NCI-H187 treated with DMSO at 0.1 percent for 48 hours (cell line): ENCODE data around the gene DTX1.

Experiments used
- DNase-seq: peaks from one replicate; lab custom pipeline; 2025; lab: John Stamatoyannopoulos, UW

DTX1 gene

DNA sequence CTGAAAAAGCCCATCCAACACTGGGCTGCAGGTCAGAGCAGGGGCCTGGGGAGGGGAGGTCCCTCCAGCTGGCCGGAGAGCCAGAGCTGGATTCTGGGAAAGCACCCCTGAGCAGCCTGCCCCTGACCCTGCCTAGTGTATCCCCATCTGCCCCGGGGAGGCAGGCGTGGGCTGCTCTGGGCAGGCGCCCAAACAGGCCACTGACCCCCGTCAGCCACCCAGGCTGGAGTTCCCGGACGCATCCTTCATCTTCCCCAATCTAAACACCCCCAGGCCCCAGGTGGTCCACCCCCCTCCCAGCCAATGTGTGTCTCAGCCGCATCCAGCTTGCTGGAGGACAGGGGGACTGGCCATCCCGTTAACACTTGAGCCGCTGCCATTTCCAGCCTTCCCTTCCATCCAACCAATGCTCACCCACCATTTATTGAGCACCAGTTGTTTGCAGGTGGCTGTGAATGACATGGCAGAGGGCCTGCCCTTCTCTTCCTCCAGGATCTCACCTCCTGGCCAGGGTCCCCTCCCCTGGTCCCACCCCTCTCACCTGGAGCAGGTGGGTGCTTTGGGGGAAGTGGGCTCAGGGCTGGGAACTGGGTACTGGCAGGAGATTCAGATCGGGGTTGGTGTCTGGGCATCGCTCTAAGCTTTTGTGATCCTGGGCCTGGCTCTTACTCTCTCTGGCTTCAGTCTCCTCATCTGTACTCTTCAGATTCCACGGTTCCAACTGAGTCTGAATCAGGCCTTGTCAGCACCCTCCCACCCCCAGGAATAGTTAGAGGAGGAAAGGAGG is 743 bp upstream of the DTX1 start:
- no peak for DNase-seq

DNA sequence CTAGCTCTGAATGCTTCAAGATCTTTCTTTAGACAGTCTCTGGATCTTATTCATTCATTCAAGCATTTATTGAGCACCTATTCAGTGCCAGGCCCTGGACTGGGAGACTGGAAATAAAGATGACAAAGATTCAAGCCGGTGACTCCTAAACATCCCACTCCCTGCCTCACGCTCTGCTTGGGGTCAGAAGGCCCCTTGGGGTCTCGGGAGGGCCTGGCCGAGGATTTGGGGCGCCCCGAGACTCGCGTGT is 224 bp upstream of the DTX1 start:
- DNase-seq, result no peak

GRCh38 chr12:113057565-113058485 is 1.3 kb downstream of the DTX1 start:
- DNase-seq, result no peak

GRCh38 chr12:113058553-113058952 is 2.0 kb downstream of the DTX1 start:
- DNase-seq, result no peak

DNA sequence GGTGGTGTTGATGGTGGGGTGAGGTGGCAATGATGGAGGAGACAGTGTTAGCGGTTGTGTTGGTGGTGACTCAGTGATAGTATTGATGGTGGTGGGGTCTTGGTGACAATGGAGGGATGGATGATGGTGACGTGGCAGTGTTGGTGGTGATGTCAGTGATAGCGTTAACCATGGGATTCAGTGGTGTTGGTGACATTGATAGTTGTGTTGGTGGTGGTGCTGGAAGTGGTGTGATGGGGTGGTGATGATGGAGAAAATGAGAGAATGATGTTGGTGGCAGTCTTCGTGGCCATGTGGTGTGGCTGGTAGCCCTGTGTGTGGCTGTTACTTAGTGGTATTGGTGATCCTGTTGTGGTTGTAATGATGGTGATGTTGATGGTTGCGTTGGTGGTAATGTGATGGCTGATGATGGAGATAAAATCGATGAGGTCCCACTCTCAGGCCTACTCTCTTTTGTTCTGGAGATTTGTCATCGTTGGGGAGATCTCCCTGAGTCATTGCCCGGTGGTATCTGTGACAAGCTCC is 2.6 kb downstream of the DTX1 start:
- no peak for DNase-seq

GRCh38 chr12:113060336-113060960 is 3.9 kb downstream of the DTX1 start:
- no peak for DNase-seq

DNA sequence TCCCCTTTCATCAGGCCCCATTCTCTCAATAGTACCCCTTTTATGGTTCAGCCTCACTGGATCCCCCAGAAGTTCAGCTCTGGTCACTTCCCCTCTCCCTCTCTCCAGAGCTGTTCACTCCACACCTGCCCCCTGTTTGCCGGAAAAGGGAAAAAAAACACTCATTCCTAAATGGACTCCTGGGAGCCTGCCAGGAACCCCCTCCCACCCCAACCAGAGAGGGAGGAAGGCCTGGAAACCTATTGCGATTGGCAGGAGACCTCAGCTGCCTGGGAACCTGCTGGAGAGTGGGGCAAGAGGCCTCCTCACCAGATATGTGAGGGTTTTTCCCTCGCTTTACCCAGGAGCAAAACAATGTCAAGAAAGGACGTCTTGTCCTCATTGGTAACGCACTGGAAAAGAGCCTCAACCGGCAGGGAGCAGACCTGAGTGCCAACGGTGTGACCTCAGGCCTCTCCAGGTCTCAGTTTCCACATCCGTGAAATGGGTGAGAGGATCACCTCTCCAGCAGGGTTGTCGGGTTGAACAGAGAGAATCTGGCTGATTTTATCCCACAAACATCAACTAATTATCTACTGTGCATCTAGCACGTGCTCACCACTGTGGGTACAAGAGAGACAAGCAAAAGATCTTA is 4.6 kb downstream of the DTX1 start:
- no peak for DNase-seq

DNA sequence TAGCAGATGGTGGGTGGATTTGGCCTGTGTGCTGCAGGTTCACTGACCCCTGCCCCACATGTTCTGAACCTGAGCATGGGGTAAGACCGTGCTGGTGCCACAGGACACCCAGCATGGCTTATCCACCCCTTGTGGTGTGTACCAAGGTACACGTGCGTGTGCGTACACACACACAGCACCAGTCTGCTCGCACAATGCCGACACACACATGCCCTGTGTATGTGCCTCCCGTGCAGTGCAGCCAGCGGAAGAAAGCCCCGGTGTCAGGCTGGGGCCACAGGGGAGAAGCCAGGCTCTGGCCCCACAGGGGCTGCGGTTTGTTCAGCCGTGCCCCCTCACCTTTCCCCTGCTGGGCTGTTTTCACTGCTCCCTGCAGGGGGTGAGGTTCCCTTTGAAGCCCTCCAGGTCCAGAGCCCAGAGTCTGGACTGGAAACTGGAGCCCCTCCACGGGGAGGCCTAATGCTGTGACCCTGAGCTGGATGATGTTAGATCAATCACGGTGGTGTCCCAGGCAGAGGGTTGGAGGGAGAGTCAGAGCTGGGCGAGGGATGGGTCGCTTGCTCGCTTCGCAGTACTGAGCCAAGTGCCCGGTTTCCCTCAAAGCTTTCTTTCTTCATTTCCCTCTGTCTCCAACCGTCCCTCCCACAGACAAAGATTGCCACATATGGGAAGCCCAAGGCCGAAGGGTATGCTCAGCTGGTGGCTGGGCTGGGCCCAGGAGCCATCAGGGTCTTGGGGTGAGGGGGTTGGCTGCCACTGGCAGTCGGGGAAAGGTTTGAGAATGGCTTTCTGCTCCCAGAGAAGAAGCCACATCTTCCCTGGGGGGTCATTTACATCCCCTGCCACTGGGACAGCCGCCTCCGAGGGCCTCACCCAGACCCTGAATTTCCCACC is 6.2 kb downstream of the DTX1 start:
- no peak for DNase-seq

DNA sequence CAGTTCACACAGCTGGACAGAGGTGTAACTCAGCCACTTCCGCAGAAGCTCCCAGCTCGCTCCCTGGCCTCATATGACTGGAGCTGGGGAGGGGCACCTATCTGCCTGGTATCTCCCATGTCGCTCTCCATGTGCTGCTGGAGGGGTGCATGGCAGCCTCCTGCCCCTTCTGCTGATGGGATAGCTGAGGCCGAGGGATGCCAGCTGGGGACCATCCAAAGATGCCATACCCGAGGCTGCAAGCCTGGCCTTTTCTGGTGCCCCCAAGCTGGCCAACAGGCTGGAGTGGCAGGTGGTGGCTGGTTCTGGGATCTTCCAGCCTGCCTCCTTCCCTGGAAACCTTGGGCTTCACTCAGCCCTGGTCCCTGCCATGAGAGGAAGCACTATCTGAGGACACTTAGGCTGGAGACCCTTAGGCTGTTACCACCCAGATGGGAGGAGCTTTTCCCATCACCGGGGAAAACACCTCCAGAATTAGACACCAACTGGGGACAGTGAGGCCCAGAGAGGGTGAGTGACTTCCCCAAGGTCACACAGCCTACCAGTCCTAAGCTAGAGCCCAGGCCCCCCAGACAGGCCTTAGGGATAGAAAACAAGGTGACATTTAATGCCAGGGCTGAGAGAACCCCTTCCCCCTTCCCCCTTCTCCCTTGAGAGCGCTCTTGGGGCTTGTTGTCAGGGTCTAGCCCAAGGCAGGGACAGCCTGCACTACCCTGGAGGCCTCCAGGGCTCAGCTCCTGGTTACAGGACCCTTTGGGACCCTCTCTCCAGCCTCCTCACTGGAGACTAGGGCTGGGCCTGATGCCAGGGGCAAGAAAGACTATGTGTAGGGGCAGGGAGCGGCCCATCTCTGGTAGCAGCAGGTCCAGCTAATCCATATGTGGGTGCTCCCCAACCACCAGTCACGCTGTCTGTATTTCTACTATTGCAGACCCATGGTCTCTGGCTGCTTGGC is 7.1 kb downstream of the DTX1 start:
- DNase-seq, result no peak

DNA sequence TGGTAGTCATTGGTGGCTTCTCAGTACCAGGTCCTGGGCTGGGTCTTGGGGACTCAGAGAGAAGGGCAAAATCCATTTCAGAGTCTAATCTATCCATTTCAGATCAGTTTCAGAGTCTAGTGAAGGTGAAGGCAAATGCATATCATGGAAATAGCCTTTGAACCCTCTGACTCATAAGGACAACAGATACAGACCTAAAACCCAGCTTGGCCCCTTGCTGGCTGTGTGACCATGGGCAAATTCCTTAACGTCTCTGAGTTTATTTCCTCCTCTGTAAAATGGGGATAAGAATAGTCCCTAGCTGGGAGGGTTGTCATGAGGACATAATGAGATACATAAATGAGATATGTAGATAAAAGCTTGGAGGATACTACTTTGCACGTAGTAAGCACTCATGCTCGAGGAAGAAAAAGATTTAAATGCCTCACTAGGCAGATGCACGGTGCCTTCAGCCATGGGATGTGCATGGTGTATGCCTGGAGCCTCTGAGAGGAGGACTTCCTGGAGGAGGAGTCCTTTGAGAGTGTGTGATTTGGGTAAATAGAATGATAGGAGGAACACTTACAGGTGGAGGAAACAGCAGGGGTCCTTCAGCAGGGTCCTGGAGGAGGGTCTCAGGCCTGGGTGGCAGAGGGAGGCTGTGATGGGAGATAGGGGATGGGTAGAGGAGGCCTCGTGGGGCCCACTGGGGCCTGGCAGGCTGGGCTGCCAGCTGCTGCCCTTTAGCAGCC is 8.0 kb downstream of the DTX1 start:
- no peak for DNase-seq

DNA sequence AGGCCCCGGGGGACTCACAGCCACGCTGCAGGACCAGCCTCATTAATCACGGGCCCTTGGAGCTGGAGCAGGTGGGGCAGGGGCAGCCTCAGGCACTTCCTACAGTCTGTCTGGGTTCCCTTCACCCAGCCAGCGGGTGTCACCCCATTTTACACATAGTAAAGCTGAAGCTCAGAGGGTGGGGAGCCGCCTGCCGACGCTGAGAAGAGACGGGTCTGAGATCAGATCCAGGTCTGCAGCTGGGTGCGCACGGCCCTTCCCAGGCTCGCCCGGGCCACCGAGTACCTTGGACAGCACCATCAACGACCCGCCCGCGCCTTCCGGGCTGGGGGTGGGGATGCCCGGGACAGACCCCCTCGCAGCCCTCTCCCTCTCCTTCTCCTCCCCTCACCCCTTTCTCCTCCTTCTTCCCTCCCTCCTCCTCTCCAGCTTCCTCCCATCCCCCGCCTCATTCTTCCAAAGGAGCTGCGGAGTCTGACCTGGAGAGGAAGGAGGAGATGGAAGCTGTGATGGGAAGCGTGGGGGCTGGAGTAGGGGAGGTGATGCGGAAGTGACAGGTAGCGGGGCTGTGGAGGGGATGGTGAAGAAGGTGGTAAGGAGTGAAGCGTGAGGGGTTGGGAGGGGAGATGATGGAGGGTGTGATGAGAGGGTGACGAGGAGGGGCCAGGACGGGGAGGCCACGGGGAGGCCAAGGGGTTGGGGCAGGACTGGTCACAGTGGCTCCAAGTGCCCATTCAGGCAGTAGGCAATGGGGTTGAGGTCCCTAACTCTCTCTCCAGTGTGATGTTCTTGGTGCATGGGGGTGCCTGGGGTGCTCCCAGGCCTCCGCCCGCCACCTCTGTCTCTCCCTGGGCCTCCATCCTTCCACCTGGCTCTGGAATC is 8.8 kb downstream of the DTX1 start:
- no peak for DNase-seq

GRCh38 chr12:113066813-113067400 is 10.4 kb downstream of the DTX1 start:
- DNase-seq, result no peak

DNA sequence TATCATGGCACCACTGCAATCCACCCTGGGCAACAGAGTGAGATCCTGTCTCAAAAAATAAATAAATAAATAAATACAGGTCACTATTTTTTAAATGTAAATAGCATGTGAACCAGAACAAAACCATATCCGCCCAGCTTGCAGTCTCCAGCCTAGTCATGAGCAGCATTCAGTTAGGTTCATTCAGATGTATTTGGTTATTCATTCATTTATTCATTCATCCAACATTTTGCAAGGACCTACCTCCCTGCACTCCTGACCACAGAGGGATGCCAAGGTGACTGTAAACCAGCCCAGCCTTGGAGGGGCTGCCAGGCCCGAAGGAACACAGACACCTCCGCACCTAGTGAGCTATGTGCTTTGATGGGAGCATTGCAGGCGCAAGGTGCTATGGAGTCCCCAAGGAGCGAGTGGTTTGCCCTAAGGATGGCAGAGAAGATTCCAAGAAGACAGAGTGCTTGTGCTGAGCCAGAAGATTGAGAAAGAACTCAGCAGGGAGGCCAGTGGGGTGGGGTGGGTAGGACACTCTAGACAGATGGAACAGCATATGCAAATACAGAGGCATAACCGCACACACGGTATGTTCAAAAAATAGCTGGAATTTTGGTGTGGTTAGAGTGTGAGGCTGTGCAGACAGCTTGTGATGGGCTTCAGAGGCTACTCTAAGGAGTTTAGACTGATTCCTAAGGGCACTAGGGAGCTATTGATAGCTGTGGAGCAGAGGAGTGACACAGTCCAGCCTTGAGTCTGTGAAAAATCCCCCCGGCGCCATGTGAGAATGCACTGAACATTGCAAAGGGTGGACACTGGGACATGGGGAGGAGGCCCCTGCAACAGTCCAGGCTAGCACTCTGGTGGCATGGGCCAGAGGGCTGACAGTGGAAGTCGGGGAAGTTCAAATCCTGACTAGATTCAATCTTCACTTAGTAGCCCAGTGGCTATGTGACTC is 11.7 kb downstream of the DTX1 start:
- DNase-seq, result no peak

DNA sequence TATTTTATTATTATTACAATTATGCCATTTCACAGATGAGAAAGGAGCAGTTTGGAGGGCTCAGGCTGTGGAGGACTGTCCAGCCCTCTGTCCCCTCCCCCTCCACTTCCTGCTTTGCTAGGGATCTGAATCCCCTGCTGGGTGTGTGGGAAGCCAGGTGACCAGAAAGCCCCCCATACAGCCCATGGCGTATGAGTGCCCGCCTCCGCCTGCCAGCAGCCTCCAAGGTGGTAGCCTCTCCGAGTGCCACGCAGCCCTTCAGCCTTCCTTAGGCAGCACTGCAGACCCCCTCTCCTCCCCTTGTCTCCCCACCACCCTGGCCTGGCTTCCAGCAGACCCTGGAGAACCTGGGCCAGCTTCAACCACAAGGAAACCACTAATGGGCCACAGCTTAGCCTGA is 12.6 kb downstream of the DTX1 start:
- no peak for DNase-seq

GRCh38 chr12:113069751-113070116 is 13.2 kb downstream of the DTX1 start:
- no peak for DNase-seq

DNA sequence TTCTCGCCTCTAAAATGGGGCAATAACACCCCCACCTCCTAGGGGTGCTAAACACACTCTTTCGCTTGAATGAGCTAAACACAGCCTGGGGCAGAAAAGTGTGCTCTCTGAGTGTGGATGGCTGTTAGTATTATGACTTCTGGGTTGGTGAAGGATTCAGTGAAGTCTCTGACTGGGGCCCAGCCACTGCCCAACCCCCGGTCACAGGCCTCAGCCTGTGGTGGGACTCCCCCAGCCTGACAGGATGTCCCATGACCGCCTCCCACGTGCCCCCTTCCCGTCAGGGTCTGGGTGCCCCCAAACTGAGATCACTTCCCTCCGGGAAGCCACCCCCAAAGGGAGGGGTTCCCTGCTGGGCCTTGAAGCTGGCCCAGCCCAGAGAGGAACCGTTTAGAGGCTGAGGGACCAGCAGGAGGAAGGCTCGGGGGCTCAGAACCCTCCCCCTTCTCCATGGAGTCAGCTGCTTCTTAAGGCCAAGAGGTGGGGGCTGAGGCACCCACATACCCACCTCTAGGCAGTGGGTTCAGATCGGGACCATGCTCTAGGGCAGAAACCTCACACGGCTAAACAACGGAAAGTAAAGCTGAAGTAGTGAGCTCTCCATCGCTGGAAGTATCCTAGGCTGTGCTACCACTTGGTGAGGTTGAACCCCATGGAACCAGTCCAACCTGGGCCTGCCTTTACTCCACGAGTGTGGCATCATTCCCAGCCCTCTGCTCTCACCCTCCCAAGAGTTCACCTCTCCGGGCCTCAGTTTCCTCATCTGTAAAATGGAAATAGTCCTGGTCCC is 13.8 kb downstream of the DTX1 start:
- DNase-seq, result no peak
